CD4-positive, alpha-beta memory T cell (primary cell): ENCODE measurements around the gene ELMO1. TPM values are rescaled to one million over a fixed set of nuclear protein-coding genes. Genes with fewer than 3 reads are reported as not detected.
A peak's percentile ranks its signal among the peaks of the same experiment; 100 is the strongest.

Experiments used
- CTCF ChIA-PET: fragments of 350-600 bp; sonication (Branson Sonifier 250); formaldehyde crosslinking; loops from one replicate; lab custom pipeline; 2021; ENCODE audit warnings: inconsistent platforms; ENCODE audit not compliant: partially characterized antibody; lab: Charles Lee
- POLR2A ChIA-PET: fragments of 350-600 bp; sonication (Branson Sonifier 250); formaldehyde crosslinking; loops from one replicate; lab custom pipeline; 2021; ENCODE audit not compliant: partially characterized antibody; lab: Charles Lee
- DNase-seq, 5 donors: peaks; one replicate each; pipeline versions ENCODE4 v3.0.0 to v3.0.0-alpha.2; 2020 to 2022; ENCODE audit warnings: mixed read lengths in 1 of 5
- H3K27ac ChIP-seq: one replicate; pipeline ENCODE4 v1.7.0; 2013; ENCODE audit warnings: low read depth, low read length
- H3K27me3 ChIP-seq: 2 replicates; pipeline ENCODE4 v1.7.0; 2013; ENCODE audit warnings: mild to moderate bottlenecking, low read length, moderate library complexity; ENCODE audit not compliant: insufficient read depth
- H3K36me3 ChIP-seq: 2 replicates; pipeline ENCODE4 v1.7.0; 2013; ENCODE audit warnings: mild to moderate bottlenecking, low read length, moderate library complexity; ENCODE audit not compliant: insufficient read depth
- H3K4me1 ChIP-seq: 2 replicates; pipeline ENCODE4 v1.7.0; 2013; ENCODE audit warnings: mild to moderate bottlenecking, low read length, moderate library complexity; ENCODE audit not compliant: insufficient read depth
- H3K4me3 ChIP-seq, 2 donors: one replicate each; pipeline ENCODE4 v1.7.0; 2013; ENCODE audit warnings: low read length in 2 of 2, mild to moderate bottlenecking in 1 of 2
- H3K9me3 ChIP-seq, 2 donors: one replicate each; pipeline ENCODE4 v1.7.0; 2013; ENCODE audit warnings: low read length in 2 of 2, control low read depth in 1 of 2; ENCODE audit not compliant: control insufficient read depth in 1 of 2
- H3K27ac Mint-ChIP-seq, 7 donors: one replicate each; pipeline ENCODE4 v1.8.0; 2020 to 2021; ENCODE audit warnings: mixed read lengths in 7 of 7, mild to moderate bottlenecking in 6 of 7, inconsistent platforms in 3 of 7, moderate library complexity in 3 of 7
- H3K27me3 Mint-ChIP-seq, 2 donors: one replicate each; pipeline ENCODE4 v1.8.0; 2020 to 2021; ENCODE audit warnings: mixed read lengths in 2 of 2
- H3K36me3 Mint-ChIP-seq, 2 donors: one replicate each; pipeline ENCODE4 v1.8.0; 2020 to 2021; ENCODE audit warnings: mixed read lengths in 2 of 2, inconsistent platforms in 1 of 2, mild to moderate bottlenecking in 1 of 2
- H3K4me1 Mint-ChIP-seq, 4 donors: one replicate each; pipeline ENCODE4 v1.8.0; 2020 to 2021; ENCODE audit warnings: mixed read lengths in 4 of 4, mild to moderate bottlenecking in 1 of 4
- H3K4me3 Mint-ChIP-seq, 8 donors: one replicate each; pipeline ENCODE4 v1.8.0; 2020 to 2021; ENCODE audit warnings: mixed read lengths in 8 of 8, mild to moderate bottlenecking in 7 of 8, moderate library complexity in 6 of 8, inconsistent platforms in 3 of 8
- H3K9me3 Mint-ChIP-seq, 8 donors: one replicate each; pipeline ENCODE4 v1.8.0; 2020 to 2021; ENCODE audit warnings: mixed read lengths in 8 of 8, mild to moderate bottlenecking in 5 of 8, inconsistent platforms in 3 of 8, moderate library complexity in 1 of 8
- intact Hi-C: fragments of 100-400 bp; cut with micrococcal nuclease; formaldehyde crosslinking; loops from one replicate; pipeline ENCODE4 v1.15.1; 2023
- polyA plus RNA-seq, 2 donors: library from polyadenylated mRNA; unstranded; fragments of 300-500 nt; fragmentation: Illumina TruSeq; gene quantifications; one replicate each; pipeline ENCODE4 v1.2.3, GENCODE V29; 2021
- total RNA-seq, 2 experiments: library from RNA; stranded (reverse); gene quantifications; one replicate each; pipeline ENCODE4 v1.2.3, GENCODE V29; 2021

Gene ELMO1
- total and polyA plus RNA-seq, 4 experiments from 2014 or later = 45.1 to 131 (median 111) TPM

GRCh38 chr7:36904101-36904500 lies 544.6 kb downstream of the ELMO1 start:
- no peaks in the 10 kb centered on the region for H3K27me3 ChIP-seq
- peaks cover 0 to 5% (median 1%) of the 10 kb centered on the region in 8 donors for H3K9me3 Mint-ChIP-seq
- H3K4me3 Mint-ChIP-seq = no peak overlapping the region
- no peaks in the 10 kb centered on the region for H3K9me3 ChIP-seq
- H3K4me1 Mint-ChIP-seq = peaks cover 11 to 26% (median 14%) of the 10 kb centered on the region in 4 donors
- intact Hi-C loops = no loop called here
- H3K27me3 Mint-ChIP-seq = no peaks in the 10 kb centered on the region
- no peak overlapping the region for H3K27ac ChIP-seq
- peak overlapping the region in 1 of 7 donors; percentile 22 for H3K27ac Mint-ChIP-seq
- H3K4me3 ChIP-seq = no peak overlapping the region
- peaks cover 32 to 68% of the 10 kb centered on the region in 2 donors for H3K36me3 Mint-ChIP-seq
- POLR2A ChIA-PET = no interaction called here
- H3K36me3 ChIP-seq = no peaks in the 10 kb centered on the region
- no peaks in the 10 kb centered on the region for H3K4me1 ChIP-seq
- CTCF ChIA-PET = no interaction called here
- DNase-seq = no peak

GRCh38 chr7:36900988-36901710 lies 547.5 kb downstream of the ELMO1 start:
- H3K36me3 Mint-ChIP-seq = peaks cover 32 to 81% of the 10 kb centered on the region in 2 donors
- H3K27me3 Mint-ChIP-seq = no peaks in the 10 kb centered on the region
- H3K4me1 Mint-ChIP-seq = peaks cover 13 to 20% (median 18%) of the 10 kb centered on the region in 4 donors
- no peak overlapping the region for H3K27ac ChIP-seq
- H3K4me1 ChIP-seq = no peaks in the 10 kb centered on the region
- H3K27ac Mint-ChIP-seq = peak overlapping the region in 3 of 7 donors; percentile 3 to 61 (median 42)
- POLR2A ChIA-PET = no interaction called here
- no peak overlapping the region for H3K4me3 ChIP-seq
- no peaks in the 10 kb centered on the region for H3K9me3 ChIP-seq
- H3K9me3 Mint-ChIP-seq = peaks cover 0 to 5% (median 1%) of the 10 kb centered on the region in 8 donors
- intact Hi-C loops = no loop called here
- no peaks in the 10 kb centered on the region for H3K27me3 ChIP-seq
- no peak for DNase-seq
- H3K4me3 Mint-ChIP-seq = no peak overlapping the region
- CTCF ChIA-PET = no interaction called here
- H3K36me3 ChIP-seq = no peaks in the 10 kb centered on the region

- POLR2A ChIA-PET = no interaction called here
- Histone ChIP-seq H3K36me3 (peaks cover 6% of the 10 kb centered on the region), H3K4me1 (no peaks in the 10 kb centered on the region), H3K27ac (no peak overlapping the region), H3K4me3 (no peak overlapping the region), H3K27me3 (no peaks in the 10 kb centered on the region), H3K9me3 (no peaks in the 10 kb centered on the region)
- CTCF ChIA-PET = no interaction called here
- DNase-seq = no peak
- Mint-ChIP-seq H3K27me3 (no peaks in the 10 kb centered on the region), H3K4me1 (peaks cover 14 to 21% (median 18%) of the 10 kb centered on the region in 4 donors), H3K9me3 (peaks cover 0 to 5% (median 2%) of the 10 kb centered on the region in 8 donors), H3K36me3 (peaks cover 49 to 83% of the 10 kb centered on the region in 2 donors), H3K4me3 (no peak overlapping the region), H3K27ac (peak overlapping the region in 2 of 7 donors; percentile 4 to 16)
- intact Hi-C loops = loop anchor here (10.0 kb wide), 1 partner anchor 287 kb away; no protein-coding TSS in a partner anchor
These were observed 550.5 kb downstream of the ELMO1 start for GRCh38 chr7:36898186-36898585.

- Mint-ChIP-seq H3K27me3 (no peaks in the 10 kb centered on the region), H3K4me3 (no peak overlapping the region), H3K36me3 (peaks cover 52 to 80% of the 10 kb centered on the region in 2 donors), H3K27ac (peak overlapping the region in 4 of 7 donors; percentile 37 to 82 (median 61)), H3K9me3 (peaks cover 0 to 5% (median 0%) of the 10 kb centered on the region in 8 donors), H3K4me1 (peaks cover 11 to 18% (median 13%) of the 10 kb centered on the region in 4 donors)
- H3K4me1 ChIP-seq = no peaks in the 10 kb centered on the region
- intact Hi-C loops = loop anchor here (10.0 kb wide), 1 partner anchor 288 kb away; no protein-coding TSS in a partner anchor
- H3K27ac ChIP-seq = no peak overlapping the region
- H3K27me3 ChIP-seq = no peaks in the 10 kb centered on the region
- no peak for DNase-seq
- ChIA-PET POLR2A (no interaction called here), CTCF (no interaction called here)
- H3K9me3 ChIP-seq = no peaks in the 10 kb centered on the region
- peaks cover 11% of the 10 kb centered on the region for H3K36me3 ChIP-seq
- H3K4me3 ChIP-seq = no peak overlapping the region
These were observed 551.6 kb downstream of the ELMO1 start for GRCh38 chr7:36896956-36897590.

GRCh38 chr7:36896418-36896817 lies 552.2 kb downstream of the ELMO1 start:
- Mint-ChIP-seq H3K27me3 (no peaks in the 10 kb centered on the region), H3K27ac (peak overlapping the region in 3 of 7 donors; percentile 61 to 82 (median 61)), H3K4me1 (peaks cover 13 to 16% (median 13%) of the 10 kb centered on the region in 4 donors), H3K9me3 (peaks cover 0 to 3% (median 0%) of the 10 kb centered on the region in 8 donors), H3K4me3 (no peak overlapping the region), H3K36me3 (peaks cover 52 to 79% of the 10 kb centered on the region in 2 donors)
- Histone ChIP-seq H3K4me1 (no peaks in the 10 kb centered on the region), H3K27me3 (no peaks in the 10 kb centered on the region), H3K36me3 (peaks cover 11% of the 10 kb centered on the region), H3K9me3 (no peaks in the 10 kb centered on the region), H3K4me3 (no peak overlapping the region), H3K27ac (no peak overlapping the region)
- DNase-seq = no peak
- CTCF ChIA-PET = no interaction called here
- POLR2A ChIA-PET = no interaction called here
- intact Hi-C loops = loop anchor here (10.0 kb wide), 1 partner anchor 288 kb away; no protein-coding TSS in a partner anchor

- Histone ChIP-seq H3K4me3 (no peak overlapping the region), H3K36me3 (peaks cover 11% of the 10 kb centered on the region), H3K27me3 (no peaks in the 10 kb centered on the region), H3K4me1 (no peaks in the 10 kb centered on the region), H3K27ac (no peak overlapping the region), H3K9me3 (no peaks in the 10 kb centered on the region)
- Mint-ChIP-seq H3K27ac (peak overlapping the region in 1 of 7 donors; percentile 34), H3K4me1 (peaks cover 8 to 17% (median 14%) of the 10 kb centered on the region in 4 donors), H3K4me3 (no peak overlapping the region), H3K9me3 (peaks cover 0 to 1% (median 0%) of the 10 kb centered on the region in 8 donors), H3K36me3 (peaks cover 61 to 80% of the 10 kb centered on the region in 2 donors), H3K27me3 (no peaks in the 10 kb centered on the region)
- DNase-seq = no peak
- POLR2A ChIA-PET = no interaction called here
- CTCF ChIA-PET = interaction anchor here (0.9 kb wide), 1 partner anchor 10 kb away, joined by 3 read pairs; no protein-coding TSS in a partner anchor
- intact Hi-C loops = loop anchor here (10.0 kb wide), 1 partner anchor 290 kb away; no protein-coding TSS in a partner anchor
These were observed 553.5 kb downstream of the ELMO1 start for GRCh38 chr7:36895192-36895591.

GRCh38 chr7:36894190-36894589 lies 554.5 kb downstream of the ELMO1 start:
- Mint-ChIP-seq H3K4me1 (peaks cover 8 to 17% (median 15%) of the 10 kb centered on the region in 4 donors), H3K36me3 (peaks cover 70 to 75% of the 10 kb centered on the region in 2 donors), H3K9me3 (peaks cover 0 to 1% (median 0%) of the 10 kb centered on the region in 8 donors), H3K27me3 (no peaks in the 10 kb centered on the region), H3K4me3 (no peak overlapping the region), H3K27ac (peak overlapping the region in 5 of 7 donors; percentile 10 to 58 (median 24))
- Histone ChIP-seq H3K27me3 (no peaks in the 10 kb centered on the region), H3K4me3 (no peak overlapping the region), H3K4me1 (no peaks in the 10 kb centered on the region), H3K9me3 (no peaks in the 10 kb centered on the region), H3K27ac (no peak overlapping the region), H3K36me3 (peaks cover 11% of the 10 kb centered on the region)
- DNase-seq = no peak
- intact Hi-C loops = loop anchor here (10.0 kb wide), 1 partner anchor 291 kb away; no protein-coding TSS in a partner anchor
- POLR2A ChIA-PET = no interaction called here
- CTCF ChIA-PET = no interaction called here
